Activated T-cell treated with anti-CD3 and anti-CD28 coated beads for 48 hours (primary cell): ENCODE data around the gene HMX1.

Source experiments
- DNase-seq: peaks from one replicate; pipeline ENCODE4 v3.0.0-alpha.2; 2020; ENCODE audit warnings: low read depth

HMX1 gene

GRCh38 chr4:8871417-8872401, at the start of gene HMX1:
HMX1 (minus strand) TSS chr4:8871839; CDS start chr4:8871614, 225 bp downstream.
- no peak for DNase-seq

- DNase-seq = no peak
Observed at GRCh38 chr4:8920969-8921368, 49.3 kb upstream of the HMX1 start.

GRCh38 chr4:8920289-8920965, 48.8 kb upstream of the HMX1 start:
- DNase-seq = no peak

- no peak for DNase-seq
Observed at GRCh38 chr4:8919651-8920288, 48.1 kb upstream of the HMX1 start.

- DNase-seq = peak; percentile 69
Observed at GRCh38 chr4:8917868-8918783, 46.5 kb upstream of the HMX1 start.

- no peak for DNase-seq
Observed at GRCh38 chr4:8917321-8917811, 45.7 kb upstream of the HMX1 start.

- DNase-seq = no peak
Observed at GRCh38 chr4:8916906-8917305, 45.3 kb upstream of the HMX1 start.

- DNase-seq = no peak
Observed at GRCh38 chr4:8916351-8916885, 44.8 kb upstream of the HMX1 start.

- DNase-seq = no peak
Observed at GRCh38 chr4:8915201-8916200, 43.9 kb upstream of the HMX1 start.

GRCh38 chr4:8914461-8915171, 43.0 kb upstream of the HMX1 start:
- no peak for DNase-seq

- no peak for DNase-seq
Observed at GRCh38 chr4:8913858-8914460, 42.3 kb upstream of the HMX1 start.

- DNase-seq = no peak
Observed at GRCh38 chr4:8913121-8913857, 41.6 kb upstream of the HMX1 start.

GRCh38 chr4:8912506-8912905, 40.9 kb upstream of the HMX1 start:
- DNase-seq = no peak

- no peak for DNase-seq
Observed at GRCh38 chr4:8912089-8912455, 40.4 kb upstream of the HMX1 start.

GRCh38 chr4:8911316-8912088, 39.9 kb upstream of the HMX1 start:
- no peak for DNase-seq

- no peak for DNase-seq
Observed at GRCh38 chr4:8910822-8911315, 39.2 kb upstream of the HMX1 start.
